ENCODE data around the gene TMEM47.

TMEM47 gene

DNA sequence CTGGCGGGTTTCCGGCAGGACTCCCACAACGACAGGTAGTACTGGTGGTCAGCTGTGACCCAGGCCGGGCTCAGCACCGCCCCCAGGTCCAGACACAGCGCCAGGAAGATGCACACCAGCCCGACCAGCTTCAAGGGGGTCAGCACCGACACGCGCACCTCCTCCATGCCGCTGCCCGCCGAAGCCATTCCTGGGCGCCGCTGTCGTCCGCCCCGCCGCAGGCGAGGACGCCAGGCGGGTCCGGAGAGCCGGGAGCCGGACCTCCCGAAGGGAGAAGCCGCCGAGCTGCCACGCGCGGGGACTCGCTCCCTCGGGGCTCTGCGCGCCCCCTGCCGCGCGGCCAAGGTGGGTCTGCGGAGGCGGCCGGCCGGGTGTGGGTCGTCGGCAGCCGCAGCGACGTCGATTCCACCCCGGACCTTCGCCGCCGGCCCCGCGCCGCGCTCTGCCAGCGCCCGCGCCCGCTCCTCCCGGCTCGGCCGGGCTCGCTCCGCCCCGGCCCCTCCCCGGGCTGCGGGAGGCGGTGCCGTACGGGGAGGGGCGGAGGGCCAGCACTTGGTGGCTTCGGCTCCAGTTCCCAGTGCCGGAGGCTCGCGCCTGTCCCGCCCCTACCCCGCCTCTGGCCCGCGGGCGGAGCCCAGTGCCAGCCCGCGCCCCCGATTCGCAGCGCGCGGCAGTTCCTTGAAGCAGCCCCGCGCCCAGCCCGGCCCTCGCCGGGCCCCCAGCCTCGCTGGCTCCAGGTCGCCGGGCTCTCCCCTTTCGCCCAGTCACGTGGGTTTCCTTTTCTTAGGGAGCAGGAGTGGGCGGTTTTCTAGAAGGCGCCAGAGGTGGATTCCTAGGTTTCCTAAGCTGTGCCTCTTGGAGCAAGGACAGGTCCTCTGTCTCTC, at the start of gene TMEM47:
Gene TMEM47 (minus strand): TSS at position 444 of the 884 bp plus-strand sequence. CDS start 256 bp downstream, at position 188.
- Histone ChIP-seq H3K4me3 (peak within 1 kb of the TSS; percentile 46), H3K9me3 (no peaks in the 10 kb centered on the region), H3K4me1 (peaks cover 2% of the 10 kb centered on the region; the same call in 1 of the 2 replicates), H3K36me3 (replicated peaks) (no peaks in the 10 kb centered on the region), H3K27me3 (ENCODE audit: low read depth) (no peaks in the 10 kb centered on the region)
- DNase-seq (ENCODE audit: low spot score in 2 of 2): peak; percentile 81 to 86
- in situ Hi-C loops (cut with MboI; ENCODE audit: low sequenced_read_pairs): no loop called here

DNA sequence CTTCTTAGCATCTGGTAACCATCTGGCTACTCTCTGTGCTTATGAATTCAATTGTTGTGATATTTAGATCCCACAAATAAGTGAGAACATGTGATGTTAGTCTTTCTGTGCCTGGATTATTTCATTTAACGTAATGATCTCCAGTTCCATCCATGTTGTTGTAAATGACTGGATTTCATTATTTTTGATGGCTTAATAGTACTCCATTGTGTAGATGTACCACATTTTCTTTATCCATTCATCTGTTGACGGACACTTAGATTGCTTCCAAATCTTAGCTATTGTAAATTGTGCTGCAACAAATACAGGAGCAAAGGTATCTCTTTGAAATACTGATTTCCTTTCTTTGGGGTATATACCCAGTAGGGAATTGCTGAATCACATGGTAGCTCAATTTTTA, 30.0 kb upstream of the TMEM47 start:
- DNase-seq (ENCODE audit: low spot score in 2 of 2): no peak
- in situ Hi-C loops (cut with MboI; ENCODE audit: low sequenced_read_pairs): no loop called here

DNA sequence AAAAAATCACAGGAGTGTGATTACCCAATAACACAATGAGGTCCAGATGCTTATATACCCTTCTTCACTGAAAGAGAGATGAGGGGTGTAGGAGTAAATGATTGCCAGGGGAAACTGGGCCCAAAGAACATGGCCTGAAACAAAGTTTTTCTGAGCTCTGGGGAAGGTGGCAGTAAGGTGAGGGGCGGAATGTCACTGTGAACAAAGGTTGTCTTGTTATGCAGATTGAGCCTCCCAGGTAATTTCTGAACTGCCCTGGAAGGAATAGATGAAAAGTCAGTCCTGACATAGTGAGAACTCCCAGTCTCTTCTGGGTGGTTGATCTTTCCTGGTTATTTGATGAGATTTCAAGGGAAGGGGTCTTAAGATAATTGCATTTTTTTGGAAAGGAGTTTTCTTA, 2.5 kb upstream of the TMEM47 start:
- in situ Hi-C loops (cut with MboI; ENCODE audit: low sequenced_read_pairs): no loop called here
- H3K4me3 ChIP-seq: no peak overlapping the region
- H3K36me3 ChIP-seq (replicated peaks): no peaks in the 10 kb centered on the region
- no peak for DNase-seq (ENCODE audit: low spot score in 2 of 2)
- no peaks in the 10 kb centered on the region for H3K4me1 ChIP-seq
- no peaks in the 10 kb centered on the region for H3K27me3 ChIP-seq (ENCODE audit: low read depth)
- no peaks in the 10 kb centered on the region for H3K9me3 ChIP-seq

More for the DNA sequence above, 30.0 kb upstream of the TMEM47 start:
- Histone ChIP-seq H3K9me3 (no peaks in the 10 kb centered on the region), H3K4me1 (no peaks in the 10 kb centered on the region), H3K4me3 (no peak overlapping the region), H3K36me3 (replicated peaks) (no peaks in the 10 kb centered on the region), H3K27me3 (ENCODE audit: low read depth) (no peaks in the 10 kb centered on the region)

GRCh38 chrX:34658326-34658725, 1.2 kb upstream of the TMEM47 start:
- H3K4me1 ChIP-seq: no peaks in the 10 kb centered on the region
- H3K9me3 ChIP-seq: no peaks in the 10 kb centered on the region
- H3K27me3 ChIP-seq (ENCODE audit: low read depth): no peaks in the 10 kb centered on the region
- H3K4me3 ChIP-seq: no peak overlapping the region
- H3K36me3 ChIP-seq (replicated peaks): no peaks in the 10 kb centered on the region
- no peak for DNase-seq (ENCODE audit: low spot score in 2 of 2)
- in situ Hi-C loops (cut with MboI; ENCODE audit: low sequenced_read_pairs): no loop called here

GRCh38 chrX:34657726-34658070, 613 bp upstream of the TMEM47 start:
- H3K4me3 ChIP-seq: peak overlapping the region; percentile 25
- H3K36me3 ChIP-seq (replicated peaks): no peaks in the 10 kb centered on the region
- in situ Hi-C loops (cut with MboI; ENCODE audit: low sequenced_read_pairs): no loop called here
- no peaks in the 10 kb centered on the region for H3K9me3 ChIP-seq
- H3K4me1 ChIP-seq: no peaks in the 10 kb centered on the region; the same call in 1 of the 2 replicates
- H3K27me3 ChIP-seq (ENCODE audit: low read depth): no peaks in the 10 kb centered on the region
- DNase-seq (ENCODE audit: low spot score in 2 of 2): no peak

DNA sequence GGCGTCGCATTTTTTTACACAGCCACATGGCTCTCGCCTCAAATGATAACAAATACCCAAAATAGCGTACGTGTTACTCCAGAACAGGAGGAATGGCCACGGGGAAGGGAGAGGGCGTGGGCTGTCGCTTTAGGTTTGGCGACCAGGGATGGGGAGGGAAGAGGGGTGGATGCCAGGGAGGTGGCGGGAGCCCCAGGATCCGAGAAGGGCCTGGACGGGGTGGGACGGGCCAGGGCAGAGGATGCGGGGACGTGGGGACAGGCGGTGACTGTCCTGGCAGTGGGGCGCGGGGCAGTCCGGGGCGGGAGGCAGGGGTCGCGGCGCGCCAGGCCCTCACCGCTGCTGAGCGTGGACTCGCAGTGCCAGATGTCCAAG, 631 bp downstream of the TMEM47 start:
- Histone ChIP-seq H3K27me3 (ENCODE audit: low read depth) (no peaks in the 10 kb centered on the region), H3K4me3 (peak overlapping the region; percentile 46)
- in situ Hi-C loops (cut with MboI; ENCODE audit: low sequenced_read_pairs): no loop called here

GRCh38 chrX:34655501-34656455, 1.3 kb downstream of the TMEM47 start:
- no peaks in the 10 kb centered on the region for H3K9me3 ChIP-seq
- H3K27me3 ChIP-seq (ENCODE audit: low read depth): no peaks in the 10 kb centered on the region
- peaks cover 6% of the 10 kb centered on the region; the same call in 1 of the 2 replicates for H3K4me1 ChIP-seq
- H3K36me3 ChIP-seq (replicated peaks): no peaks in the 10 kb centered on the region
- DNase-seq (ENCODE audit: low spot score in 2 of 2): peak; percentile 15 to 31
- peak overlapping the region; percentile 46 for H3K4me3 ChIP-seq
- in situ Hi-C loops (cut with MboI; ENCODE audit: low sequenced_read_pairs): no loop called here

More for the DNA sequence above, 631 bp downstream of the TMEM47 start:
- peak in 1 of 2 experiments; percentile 21 for DNase-seq (ENCODE audit: low spot score in 2 of 2)
- Histone ChIP-seq H3K36me3 (replicated peaks) (no peaks in the 10 kb centered on the region), H3K4me1 (peaks cover 6% of the 10 kb centered on the region; the same call in 1 of the 2 replicates), H3K9me3 (no peaks in the 10 kb centered on the region)

GRCh38 chrX:34654696-34655490, 2.2 kb downstream of the TMEM47 start:
- Histone ChIP-seq H3K4me1 (peaks cover 6% of the 10 kb centered on the region; the same call in 1 of the 2 replicates), H3K36me3 (replicated peaks) (no peaks in the 10 kb centered on the region), H3K4me3 (peak overlapping the region; percentile 46), H3K9me3 (no peaks in the 10 kb centered on the region), H3K27me3 (ENCODE audit: low read depth) (no peaks in the 10 kb centered on the region)
- in situ Hi-C loops (cut with MboI; ENCODE audit: low sequenced_read_pairs): no loop called here
- DNase-seq (ENCODE audit: low spot score in 2 of 2): peak in 1 of 2 experiments; percentile 36

- Histone ChIP-seq H3K4me1 (peaks cover 6% of the 10 kb centered on the region; the same call in 1 of the 2 replicates), H3K9me3 (no peaks in the 10 kb centered on the region; the same call in 1 of the 2 replicates), H3K27me3 (ENCODE audit: low read depth) (no peaks in the 10 kb centered on the region), H3K4me3 (peak overlapping the region; percentile 46), H3K36me3 (replicated peaks) (no peaks in the 10 kb centered on the region)
- in situ Hi-C loops (cut with MboI; ENCODE audit: low sequenced_read_pairs): no loop called here
- DNase-seq (ENCODE audit: low spot score in 2 of 2): peak in 1 of 2 experiments; percentile 55
Measured at GRCh38 chrX:34653811-34654210, 3.3 kb downstream of the TMEM47 start.

GRCh38 chrX:34642849-34643248, 14.2 kb downstream of the TMEM47 start:
- Histone ChIP-seq H3K9me3 (no peaks in the 10 kb centered on the region), H3K36me3 (replicated peaks) (no peaks in the 10 kb centered on the region; the same call in none of the 2 replicates), H3K27me3 (ENCODE audit: low read depth) (no peaks in the 10 kb centered on the region), H3K4me1 (peaks cover 12% of the 10 kb centered on the region), H3K4me3 (no peak overlapping the region)
- DNase-seq (ENCODE audit: low spot score in 2 of 2): no peak
- in situ Hi-C loops (cut with MboI; ENCODE audit: low sequenced_read_pairs): no loop called here

GRCh38 chrX:34638116-34638515, 19.0 kb downstream of the TMEM47 start:
- peak; percentile 21 to 32 for DNase-seq (ENCODE audit: low spot score in 2 of 2)
- H3K27me3 ChIP-seq (ENCODE audit: low read depth): no peaks in the 10 kb centered on the region
- no peaks in the 10 kb centered on the region for H3K9me3 ChIP-seq
- H3K36me3 ChIP-seq (replicated peaks): no peaks in the 10 kb centered on the region; the same call in none of the 2 replicates
- in situ Hi-C loops (cut with MboI; ENCODE audit: low sequenced_read_pairs): no loop called here
- H3K4me3 ChIP-seq: no peak overlapping the region
- H3K4me1 ChIP-seq: no peaks in the 10 kb centered on the region

- Histone ChIP-seq H3K36me3 (replicated peaks) (no peaks in the 10 kb centered on the region; the same call in none of the 2 replicates), H3K4me3 (no peak overlapping the region), H3K4me1 (peaks cover 3% of the 10 kb centered on the region; the same call in 1 of the 2 replicates), H3K27me3 (ENCODE audit: low read depth) (no peaks in the 10 kb centered on the region), H3K9me3 (no peaks in the 10 kb centered on the region)
- in situ Hi-C loops (cut with MboI; ENCODE audit: low sequenced_read_pairs): no loop called here
- DNase-seq (ENCODE audit: low spot score in 2 of 2): no peak
Measured at GRCh38 chrX:34634349-34634748, 22.7 kb downstream of the TMEM47 start.

DNA sequence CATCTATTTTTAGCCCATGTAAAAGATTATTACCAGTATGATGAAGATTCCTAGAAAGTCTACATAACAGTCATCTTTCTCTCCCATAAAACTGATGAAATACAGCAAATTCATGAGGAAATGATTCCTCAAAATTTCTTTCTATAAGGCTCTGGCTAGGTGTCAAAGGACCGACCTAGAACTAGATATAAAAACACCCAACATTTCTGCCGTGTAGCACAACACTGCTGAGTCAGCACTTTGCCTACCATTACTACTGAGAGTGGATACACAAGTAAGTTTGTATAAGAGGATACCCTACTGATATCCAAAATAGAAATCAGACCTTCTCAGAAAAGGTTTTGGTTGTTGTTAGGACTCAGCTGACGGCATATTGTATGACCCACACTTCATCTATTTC, 24.7 kb downstream of the TMEM47 start:
- DNase-seq (ENCODE audit: low spot score in 2 of 2): no peak
- H3K27me3 ChIP-seq (ENCODE audit: low read depth): no peaks in the 10 kb centered on the region
- in situ Hi-C loops (cut with MboI; ENCODE audit: low sequenced_read_pairs): no loop called here
- peaks cover 3% of the 10 kb centered on the region; the same call in 1 of the 2 replicates for H3K4me1 ChIP-seq
- no peak overlapping the region for H3K4me3 ChIP-seq
- H3K36me3 ChIP-seq (replicated peaks): no peaks in the 10 kb centered on the region
- H3K9me3 ChIP-seq: no peaks in the 10 kb centered on the region
